HG02678 (cell line): ENCODE measurements around the gene POLG.

Experiments
- ATAC-seq: cut with Tn5 transposase; IDR thresholded peaks from one replicate; pipeline ENCODE4 v1.9.1; 2021; ENCODE audit warnings: mild to moderate bottlenecking, moderate library complexity; ENCODE audit not compliant: unreplicated experiment

The POLG gene

GRCh38 chr15:89328398-89329254 is 6.0 kb downstream of the POLG start:
- no peak for ATAC-seq

GRCh38 chr15:89327113-89327512 is 7.5 kb downstream of the POLG start:
- no peak for ATAC-seq

- ATAC-seq: no peak
Measured at GRCh38 chr15:89326316-89326715, 8.3 kb downstream of the POLG start.

- no peak for ATAC-seq
Measured at GRCh38 chr15:89325039-89325803, 9.4 kb downstream of the POLG start.

GRCh38 chr15:89323825-89324224 is 10.8 kb downstream of the POLG start:
- no peak for ATAC-seq

- ATAC-seq: no peak
Measured at GRCh38 chr15:89322822-89323221, 11.8 kb downstream of the POLG start.

- ATAC-seq: no peak
Measured at GRCh38 chr15:89321521-89322410, 12.9 kb downstream of the POLG start.

- no peak for ATAC-seq
Measured at GRCh38 chr15:89320200-89320599, 14.4 kb downstream of the POLG start.

GRCh38 chr15:89319678-89320077 is 14.9 kb downstream of the POLG start:
- no peak for ATAC-seq

- no peak for ATAC-seq
Measured at GRCh38 chr15:89317186-89317720, 17.4 kb downstream of the POLG start.

- no peak for ATAC-seq
Measured at GRCh38 chr15:89316504-89316903, 18.1 kb downstream of the POLG start.

- ATAC-seq: no peak
Measured at GRCh38 chr15:89315375-89315929, 19.2 kb downstream of the POLG start.

GRCh38 chr15:89309993-89310392 is 24.6 kb downstream of the POLG start:
- no peak for ATAC-seq

- ATAC-seq: no peak
Measured at GRCh38 chr15:89308236-89308635, 26.4 kb downstream of the POLG start.

GRCh38 chr15:89307791-89308190 is 26.8 kb downstream of the POLG start:
- ATAC-seq: no peak

- ATAC-seq: no peak
Measured at GRCh38 chr15:89307046-89307587, 27.5 kb downstream of the POLG start.

- ATAC-seq: no peak
Measured at GRCh38 chr15:89305395-89305794, 29.2 kb downstream of the POLG start.

GRCh38 chr15:89303986-89304385 is 30.6 kb downstream of the POLG start:
- ATAC-seq: no peak

GRCh38 chr15:89301304-89302089 is 33.1 kb downstream of the POLG start:
- ATAC-seq: no peak
